WTC11 (cell line): ENCODE data around the gene SERPINB1. TPM values are rescaled to one million over a fixed set of nuclear protein-coding genes. Genes with fewer than 3 reads are reported as not detected.

Experiments
- ATAC-seq: fragments of 200-7000 bp; cut with Tn5 transposase; 2 replicates; pipeline ENCODE4 v1.10.0; 2021; ENCODE audit warnings: mild to moderate bottlenecking, moderate library complexity
- CTCF ChIA-PET: fragments of 300-600 bp; sonication (Branson Sonifier 250); formaldehyde crosslinking; loops from one replicate; lab custom pipeline; 2021; ENCODE audit warnings: antibody characterized with exemption; lab: Charles Lee
- POLR2A ChIA-PET: fragments of 350-600 bp; sonication (Branson Sonifier 250); formaldehyde crosslinking; loops from one replicate; lab custom pipeline; 2021; ENCODE audit warnings: antibody characterized with exemption; lab: Charles Lee
- DNase-seq: peaks from one replicate; pipeline ENCODE4 v3.0.0; 2021; ENCODE audit warnings: low spot score
- H3K27ac Mint-ChIP-seq: 2 replicates; pipeline ENCODE4 v1.8.0; 2021; ENCODE audit warnings: mixed read lengths
- H3K27me3 Mint-ChIP-seq: 2 replicates; pipeline ENCODE4 v1.8.0; 2021; ENCODE audit warnings: low read depth, mild to moderate bottlenecking, moderate library complexity, mixed read lengths
- H3K36me3 Mint-ChIP-seq: 2 replicates; pipeline ENCODE4 v1.8.0; 2021; ENCODE audit warnings: mixed read lengths
- H3K4me1 Mint-ChIP-seq: 2 replicates; pipeline ENCODE4 v1.8.0; 2022; ENCODE audit warnings: mixed read lengths
- H3K4me3 Mint-ChIP-seq: 2 replicates; pipeline ENCODE4 v1.8.0; 2021; ENCODE audit warnings: mild to moderate bottlenecking, moderate library complexity, mixed read lengths
- H3K9me3 Mint-ChIP-seq: 2 replicates; pipeline ENCODE4 v1.8.0; 2021; ENCODE audit warnings: mixed read lengths
- AFF4 ChIP-seq: sonication (generic); formaldehyde crosslinking; IDR thresholded peaks from 2 replicates; pipeline ENCODE4 v1.8.1; 2023; ENCODE audit warnings: mild to moderate bottlenecking, missing genetic modification reagents, borderline replicate concordance
- ATF3 ChIP-seq: sonication (generic); formaldehyde crosslinking; conservative IDR thresholded peaks from 2 replicates; pipeline ENCODE4 v1.8.1; 2022; ENCODE audit warnings: mild to moderate bottlenecking, missing genetic modification reagents
- CREB1 ChIP-seq: sonication (generic); formaldehyde crosslinking; IDR thresholded peaks from 2 replicates; pipeline ENCODE4 v1.8.0; 2023; ENCODE audit warnings: mild to moderate bottlenecking, missing genetic modification reagents
- CTCF ChIP-seq: fragments of 200-600 bp; IDR thresholded peaks from 2 replicates; pipeline ENCODE4 v1.8.0; 2022; ENCODE audit warnings: antibody characterized with exemption
- E2F1 ChIP-seq: sonication (generic); formaldehyde crosslinking; IDR thresholded peaks from 2 replicates; pipeline ENCODE4 v1.8.0; 2022; ENCODE audit warnings: mild to moderate bottlenecking, missing genetic modification reagents
- FOXP4 ChIP-seq: sonication (generic); formaldehyde crosslinking; IDR thresholded peaks from 2 replicates; pipeline ENCODE4 v1.8.0; 2022; ENCODE audit warnings: mild to moderate bottlenecking, missing genetic modification reagents
- IRF2 ChIP-seq: sonication (generic); formaldehyde crosslinking; IDR thresholded peaks from 2 replicates; pipeline ENCODE4 v1.8.0; 2022; ENCODE audit warnings: low read depth, missing genetic modification reagents, borderline replicate concordance
- MAX ChIP-seq: sonication (generic); formaldehyde crosslinking; IDR thresholded peaks from 2 replicates; pipeline ENCODE4 v1.8.0; 2022; ENCODE audit warnings: mild to moderate bottlenecking, missing genetic modification reagents
- PRDM15 ChIP-seq: sonication (generic); formaldehyde crosslinking; IDR thresholded peaks from 2 replicates; pipeline ENCODE4 v1.8.0; 2022; ENCODE audit warnings: missing genetic modification reagents
- PRRX2 ChIP-seq: fragments of 250-450 bp; sonication (Bioruptor Pico); IDR thresholded peaks from 2 replicates; pipeline ENCODE4 v1.8.0; 2021; ENCODE audit warnings: mild to moderate bottlenecking
- TP53 ChIP-seq: sonication (generic); formaldehyde crosslinking; IDR thresholded peaks from 2 replicates; pipeline ENCODE4 v1.8.1; 2023; ENCODE audit warnings: mild to moderate bottlenecking, missing genetic modification reagents
- USF2 ChIP-seq: sonication (generic); formaldehyde crosslinking; IDR thresholded peaks from 2 replicates; pipeline ENCODE4 v1.8.1; 2023; ENCODE audit warnings: mild to moderate bottlenecking, missing genetic modification reagents, moderate library complexity
- total RNA-seq: library from RNA; stranded (reverse); gene quantifications from 3 replicates; pipeline ENCODE4 v1.2.3, GENCODE V29; 2021

SERPINB1 gene
- total RNA-seq, 1 experiment from 2014 or later, result 14.8 TPM

- no peak for TF ChIP-seq MAX (CRISPR knock-in tag)
- TF ChIP-seq CREB1 (CRISPR knock-in tag), result no peak
- no peak for TF ChIP-seq AFF4 (CRISPR knock-in tag)
- no peak for TF ChIP-seq FOXP4
Observed at GRCh38 chr6:2794171-2794730, 47.4 kb downstream of the SERPINB1 start (continued).

- Mint-ChIP-seq H3K27ac (peak overlapping the region; percentile 86), H3K27me3 (no peaks in the 10 kb centered on the region), H3K36me3 (peaks cover 4% of the 10 kb centered on the region; the same call in 1 of the 2 replicates), H3K9me3 (no peaks in the 10 kb centered on the region), H3K4me1 (peaks cover 21% of the 10 kb centered on the region), H3K4me3 (no peak overlapping the region)
- POLR2A ChIA-PET, result no interaction called here
- ATAC-seq (no peak), DNase-seq (no peak)
- CTCF ChIA-PET, result interaction anchor here (1.0 kb wide), 1 partner anchor 48 kb away, joined by 3 read pairs; the partner anchor contains the start of gene SERPINB1
- no peak for TF ChIP-seq E2F1 (CRISPR knock-in tag)
- no peak for TF ChIP-seq PRDM15 (CRISPR knock-in tag)
- TF ChIP-seq USF2 (CRISPR knock-in tag), result no peak
- TF ChIP-seq FOXP4, result no peak
- TF ChIP-seq ATF3 (CRISPR knock-in tag), result no peak
- TF ChIP-seq TP53 (CRISPR knock-in tag), result no peak
- no peak for TF ChIP-seq CTCF
- no peak for TF ChIP-seq PRRX2 (CRISPR knock-in tag)
- TF ChIP-seq IRF2, result no peak
Observed at GRCh38 chr6:2793534-2794151, 48.0 kb downstream of the SERPINB1 start.
